Liver (tissue), 2 donors: ENCODE measurements around the gene EPC1.

Source experiments
- RAD21 ChIP-seq, 2 donors: IDR thresholded peaks; 2 replicates each; pipeline ENCODE4 v1.6.1; 2016; ENCODE audit warnings: antibody characterized with exemption in 2 of 2, mild to moderate bottlenecking in 2 of 2
- TF ChIP-seq, protein P1 (sequence below): IDR thresholded peaks from 2 replicates; pipeline ENCODE4 v1.6.1; 2016; ENCODE audit warnings: antibody characterized with exemption
- TF ChIP-seq, protein P2 (sequence below): IDR thresholded peaks from 2 replicates; pipeline ENCODE4 v1.6.1; 2016; ENCODE audit warnings: antibody characterized with exemption, mild to moderate bottlenecking
- donor health status: healthy.

DNA sequence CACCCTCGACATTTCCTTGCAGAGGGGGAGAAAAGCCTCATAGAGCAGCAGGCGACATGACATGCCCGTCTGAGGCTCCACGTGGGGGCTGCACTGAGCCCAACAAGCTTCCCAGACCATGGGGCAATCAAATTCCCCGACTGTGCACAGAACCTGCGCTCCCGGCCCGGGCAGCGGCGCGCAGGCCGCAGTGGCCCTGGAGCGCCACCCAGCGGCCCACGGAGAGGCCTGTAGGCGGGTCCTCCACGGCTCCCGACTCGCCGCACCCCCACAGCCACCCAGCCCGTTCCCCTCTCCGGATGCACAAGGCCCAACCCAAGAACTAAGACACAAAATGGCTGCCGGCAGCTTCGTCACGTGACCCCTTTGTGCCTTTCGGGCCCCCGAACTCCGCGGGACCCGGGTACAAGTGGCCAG, 816 bp downstream of the EPC1 start:
- TF ChIP-seq, protein P1, sequence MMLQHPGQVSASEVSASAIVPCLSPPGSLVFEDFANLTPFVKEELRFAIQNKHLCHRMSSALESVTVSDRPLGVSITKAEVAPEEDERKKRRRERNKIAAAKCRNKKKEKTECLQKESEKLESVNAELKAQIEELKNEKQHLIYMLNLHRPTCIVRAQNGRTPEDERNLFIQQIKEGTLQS, result no peak
- peak; percentile 94 for TF ChIP-seq RAD21 (IDR thresholded peaks at IDR 0.05)
- TF ChIP-seq, protein P2, sequence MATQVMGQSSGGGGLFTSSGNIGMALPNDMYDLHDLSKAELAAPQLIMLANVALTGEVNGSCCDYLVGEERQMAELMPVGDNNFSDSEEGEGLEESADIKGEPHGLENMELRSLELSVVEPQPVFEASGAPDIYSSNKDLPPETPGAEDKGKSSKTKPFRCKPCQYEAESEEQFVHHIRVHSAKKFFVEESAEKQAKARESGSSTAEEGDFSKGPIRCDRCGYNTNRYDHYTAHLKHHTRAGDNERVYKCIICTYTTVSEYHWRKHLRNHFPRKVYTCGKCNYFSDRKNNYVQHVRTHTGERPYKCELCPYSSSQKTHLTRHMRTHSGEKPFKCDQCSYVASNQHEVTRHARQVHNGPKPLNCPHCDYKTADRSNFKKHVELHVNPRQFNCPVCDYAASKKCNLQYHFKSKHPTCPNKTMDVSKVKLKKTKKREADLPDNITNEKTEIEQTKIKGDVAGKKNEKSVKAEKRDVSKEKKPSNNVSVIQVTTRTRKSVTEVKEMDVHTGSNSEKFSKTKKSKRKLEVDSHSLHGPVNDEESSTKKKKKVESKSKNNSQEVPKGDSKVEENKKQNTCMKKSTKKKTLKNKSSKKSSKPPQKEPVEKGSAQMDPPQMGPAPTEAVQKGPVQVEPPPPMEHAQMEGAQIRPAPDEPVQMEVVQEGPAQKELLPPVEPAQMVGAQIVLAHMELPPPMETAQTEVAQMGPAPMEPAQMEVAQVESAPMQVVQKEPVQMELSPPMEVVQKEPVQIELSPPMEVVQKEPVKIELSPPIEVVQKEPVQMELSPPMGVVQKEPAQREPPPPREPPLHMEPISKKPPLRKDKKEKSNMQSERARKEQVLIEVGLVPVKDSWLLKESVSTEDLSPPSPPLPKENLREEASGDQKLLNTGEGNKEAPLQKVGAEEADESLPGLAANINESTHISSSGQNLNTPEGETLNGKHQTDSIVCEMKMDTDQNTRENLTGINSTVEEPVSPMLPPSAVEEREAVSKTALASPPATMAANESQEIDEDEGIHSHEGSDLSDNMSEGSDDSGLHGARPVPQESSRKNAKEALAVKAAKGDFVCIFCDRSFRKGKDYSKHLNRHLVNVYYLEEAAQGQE, result no peak
